NCI-H146 treated with DMSO at 0.1 percent for 48 hours (cell line): ENCODE measurements around the gene RABGAP1L.
"Not testable (repeated sequence)": the region's sequence is repeated elsewhere in the genome, so short reads cannot be mapped to it uniquely, and the experiment has no call there.

Experiments used
- DNase-seq: peaks from one replicate; lab custom pipeline; 2025; ENCODE audit not compliant: unreplicated experiment; lab: John Stamatoyannopoulos, UW

Gene RABGAP1L

GRCh38 chr1:175005085-175005783 is 845.9 kb downstream of the RABGAP1L start:
- DNase-seq: no peak

- DNase-seq: no peak
Measured at GRCh38 chr1:175009532-175009931, 850.2 kb downstream of the RABGAP1L start.

GRCh38 chr1:175013445-175013844 is 854.1 kb downstream of the RABGAP1L start:
- DNase-seq: no peak

GRCh38 chr1:175015243-175015642 is 855.9 kb downstream of the RABGAP1L start:
- no peak for DNase-seq

- DNase-seq: no peak
Measured at GRCh38 chr1:175019524-175019923, 860.2 kb downstream of the RABGAP1L start.

- peak; percentile 92 for DNase-seq
Measured at GRCh38 chr1:175023043-175023921, 864.0 kb downstream of the RABGAP1L start, which contains the start of gene MRPS14. Gene MRPS14, minus strand, starts transcription at chr1:175023425. Its CDS starts 17 bp downstream, at chr1:175023408.

GRCh38 chr1:175023922-175024242 is 864.6 kb downstream of the RABGAP1L start:
- not testable (repeated sequence) for DNase-seq

- no peak for DNase-seq
Measured at GRCh38 chr1:175024773-175025172, 865.5 kb downstream of the RABGAP1L start.

GRCh38 chr1:175033953-175034352 is 874.6 kb downstream of the RABGAP1L start:
- DNase-seq: peak; percentile 61

GRCh38 chr1:175034775-175035174 is 875.5 kb downstream of the RABGAP1L start:
- no peak for DNase-seq

GRCh38 chr1:175035865-175036264 is 876.5 kb downstream of the RABGAP1L start:
- DNase-seq: no peak

- no peak for DNase-seq
Measured at GRCh38 chr1:175036476-175036875, 877.2 kb downstream of the RABGAP1L start.

GRCh38 chr1:175037416-175037815 is 878.1 kb downstream of the RABGAP1L start:
- DNase-seq: no peak

- DNase-seq: no peak
Measured at GRCh38 chr1:175040324-175040879, 881.1 kb downstream of the RABGAP1L start.

GRCh38 chr1:175042650-175043049 is 883.3 kb downstream of the RABGAP1L start:
- DNase-seq: no peak

- DNase-seq: no peak
Measured at GRCh38 chr1:175043824-175044223, 884.5 kb downstream of the RABGAP1L start.

GRCh38 chr1:175044591-175044990 is 885.3 kb downstream of the RABGAP1L start:
- DNase-seq: not testable (repeated sequence)
